ENCODE measurements around the gene CASP2.

CASP2 gene

GRCh38 chr7:143305423-143306070 is 17.4 kb downstream of the CASP2 start:
- Histone ChIP-seq H2AFZ (ENCODE audit: low read depth, low read length) (no peak overlapping the region), H3K9ac (ENCODE audit: low read length) (no peak overlapping the region), H3K4me2 (ENCODE audit: low read length) (no peak overlapping the region), H3K36me3 (replicated peaks; ENCODE audit: low read depth, low read length) (peaks cover 75% of the 10 kb centered on the region), H3K27me3 (ENCODE audit: low read depth, low read length) (no peaks in the 10 kb centered on the region), H3K4me1 (ENCODE audit: low read length) (peaks cover 7% of the 10 kb centered on the region), H4K20me1 (ENCODE audit: insufficient read depth, low read length) (peaks cover 5% of the 10 kb centered on the region; the same call in 1 of the 2 replicates), H3K79me2 (ENCODE audit: low read length) (no peaks in the 10 kb centered on the region), H3K27ac (ENCODE audit: low read length) (no peak overlapping the region), H3K9me3 (ENCODE audit: insufficient read depth, low read length) (no peaks in the 10 kb centered on the region), H3K4me3 (ENCODE audit: low read length) (no peak overlapping the region)
- TF ChIP-seq EZH2phosphoT487 (IDR thresholded peaks at IDR 0.05; ENCODE audit: low read depth) = no peak
- TF ChIP-seq, protein P1, sequence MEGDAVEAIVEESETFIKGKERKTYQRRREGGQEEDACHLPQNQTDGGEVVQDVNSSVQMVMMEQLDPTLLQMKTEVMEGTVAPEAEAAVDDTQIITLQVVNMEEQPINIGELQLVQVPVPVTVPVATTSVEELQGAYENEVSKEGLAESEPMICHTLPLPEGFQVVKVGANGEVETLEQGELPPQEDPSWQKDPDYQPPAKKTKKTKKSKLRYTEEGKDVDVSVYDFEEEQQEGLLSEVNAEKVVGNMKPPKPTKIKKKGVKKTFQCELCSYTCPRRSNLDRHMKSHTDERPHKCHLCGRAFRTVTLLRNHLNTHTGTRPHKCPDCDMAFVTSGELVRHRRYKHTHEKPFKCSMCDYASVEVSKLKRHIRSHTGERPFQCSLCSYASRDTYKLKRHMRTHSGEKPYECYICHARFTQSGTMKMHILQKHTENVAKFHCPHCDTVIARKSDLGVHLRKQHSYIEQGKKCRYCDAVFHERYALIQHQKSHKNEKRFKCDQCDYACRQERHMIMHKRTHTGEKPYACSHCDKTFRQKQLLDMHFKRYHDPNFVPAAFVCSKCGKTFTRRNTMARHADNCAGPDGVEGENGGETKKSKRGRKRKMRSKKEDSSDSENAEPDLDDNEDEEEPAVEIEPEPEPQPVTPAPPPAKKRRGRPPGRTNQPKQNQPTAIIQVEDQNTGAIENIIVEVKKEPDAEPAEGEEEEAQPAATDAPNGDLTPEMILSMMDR (IDR thresholded peaks at IDR 0.05; ENCODE audit: low read depth, low read length) = peak; percentile 75

- Histone ChIP-seq H3K36me3 (replicated peaks; ENCODE audit: low read depth, low read length) (peaks cover 53% of the 10 kb centered on the region), H2AFZ (ENCODE audit: low read depth, low read length) (no peak overlapping the region), H3K4me1 (ENCODE audit: low read length) (peaks cover 7% of the 10 kb centered on the region), H3K9me3 (ENCODE audit: insufficient read depth, low read length) (no peaks in the 10 kb centered on the region), H3K4me3 (ENCODE audit: low read length) (no peak overlapping the region), H3K9ac (ENCODE audit: low read length) (no peak overlapping the region), H3K79me2 (ENCODE audit: low read length) (no peaks in the 10 kb centered on the region), H3K27ac (ENCODE audit: low read length) (no peak overlapping the region), H3K4me2 (ENCODE audit: low read length) (no peak overlapping the region), H3K27me3 (ENCODE audit: low read depth, low read length) (no peaks in the 10 kb centered on the region), H4K20me1 (ENCODE audit: insufficient read depth, low read length) (peaks cover 5% of the 10 kb centered on the region; the same call in 1 of the 2 replicates)
- TF ChIP-seq EZH2phosphoT487 (IDR thresholded peaks at IDR 0.05; ENCODE audit: low read depth) = no peak
Observed at GRCh38 chr7:143308632-143309031, 20.5 kb downstream of the CASP2 start.

GRCh38 chr7:143314127-143314526 is 26.0 kb downstream of the CASP2 start:
- Histone ChIP-seq H3K9me3 (ENCODE audit: insufficient read depth, low read length) (no peaks in the 10 kb centered on the region), H3K4me1 (ENCODE audit: low read length) (peaks cover 20% of the 10 kb centered on the region), H3K27ac (ENCODE audit: low read length) (no peak overlapping the region), H3K79me2 (ENCODE audit: low read length) (no peaks in the 10 kb centered on the region), H3K4me3 (ENCODE audit: low read length) (no peak overlapping the region), H3K36me3 (replicated peaks; ENCODE audit: low read depth, low read length) (peaks cover 8% of the 10 kb centered on the region), H4K20me1 (ENCODE audit: insufficient read depth, low read length) (no peaks in the 10 kb centered on the region), H3K27me3 (ENCODE audit: low read depth, low read length) (0 out of 2 replicates have a peak, but pooled peaks cover 4% of the 10 kb centered on the region), H2AFZ (ENCODE audit: low read depth, low read length) (no peak overlapping the region), H3K9ac (ENCODE audit: low read length) (no peak overlapping the region), H3K4me2 (ENCODE audit: low read length) (no peak overlapping the region)
- TF ChIP-seq, protein P1 (IDR thresholded peaks at IDR 0.05; ENCODE audit: low read depth, low read length) = no peak

- 0 out of 2 replicates have a peak, but pooled peaks cover 9% of the 10 kb centered on the region for H3K27me3 ChIP-seq (ENCODE audit: low read depth, low read length)
- H3K79me2 ChIP-seq (ENCODE audit: low read length) = no peaks in the 10 kb centered on the region
- no peak within 1 kb of the TSS for H3K9ac ChIP-seq (ENCODE audit: low read length)
- TF ChIP-seq, protein P1 (IDR thresholded peaks at IDR 0.05; ENCODE audit: low read depth, low read length) = no peak
- no peak for TF ChIP-seq EZH2phosphoT487 (IDR thresholded peaks at IDR 0.05; ENCODE audit: low read depth)
- H3K9me3 ChIP-seq (ENCODE audit: insufficient read depth, low read length) = no peaks in the 10 kb centered on the region
- no peaks in the 10 kb centered on the region for H3K36me3 ChIP-seq (replicated peaks; ENCODE audit: low read depth, low read length)
- no peak within 1 kb of the TSS for H2AFZ ChIP-seq (ENCODE audit: low read depth, low read length)
- peaks cover 20% of the 10 kb centered on the region for H3K4me1 ChIP-seq (ENCODE audit: low read length)
- no peaks in the 10 kb centered on the region for H4K20me1 ChIP-seq (ENCODE audit: insufficient read depth, low read length)
- H3K4me2 ChIP-seq (ENCODE audit: low read length) = no peak within 1 kb of the TSS
- H3K4me3 ChIP-seq (ENCODE audit: low read length) = no peak within 1 kb of the TSS
- H3K27ac ChIP-seq (ENCODE audit: low read length) = no peak within 1 kb of the TSS
Observed at GRCh38 chr7:143315776-143316175, 27.6 kb downstream of the CASP2 start, which contains the start of gene CLCN1. Gene CLCN1, plus strand, starts transcription at chr7:143316111. Its CDS starts 102 bp downstream, at chr7:143316213.
